K562 (cell line): Measurements from ENCODE around the gene KBTBD2. TPM values are rescaled to one million over a fixed set of nuclear protein-coding genes. Genes with fewer than 3 reads are reported as not detected.
A peak's percentile ranks its signal among the peaks of the same experiment; 100 is the strongest.

Experiments used
- ARID1B ChIP-seq: fragments of 450-650 bp; IDR thresholded peaks from 2 replicates; pipeline ENCODE4 v1.6.1; 2016; ENCODE audit warnings: antibody characterized with exemption, mild to moderate bottlenecking, inconsistent platforms
- ARID2 ChIP-seq: fragments of 450-650 bp; IDR thresholded peaks from 2 replicates; pipeline ENCODE4 v1.6.1; 2017; ENCODE audit warnings: antibody characterized with exemption, mild to moderate bottlenecking
- ESRRA ChIP-seq: fragments of 450-650 bp; IDR thresholded peaks from 2 replicates; pipeline ENCODE4 v1.6.1; 2014; ENCODE audit warnings: low read depth, mild to moderate bottlenecking, moderate library complexity, borderline replicate concordance
- JUND ChIP-seq, 2 experiments: IDR thresholded peaks; 2 replicates in 1 of 2; 3 replicates in 1 of 2; pipeline ENCODE4 v1.6.1; 2011; ENCODE audit warnings: borderline replicate concordance in 2 of 2, low read depth in 2 of 2, low read length in 2 of 2, improper control_type of control experiment in 1 of 2, missing biosample characterization in 1 of 2, missing genetic modification characterization in 1 of 2, missing genetic modification reagents in 1 of 2
- KDM1A ChIP-seq, 2 experiments: fragments of 450-650 bp; IDR thresholded peaks; 2 replicates each; pipeline ENCODE4 v1.6.1; 2016; ENCODE audit warnings: mild to moderate bottlenecking in 2 of 2
- MEIS2 ChIP-seq: fragments of 450-650 bp; IDR thresholded peaks from 2 replicates; pipeline ENCODE4 v1.6.1; 2014; ENCODE audit warnings: mild to moderate bottlenecking; ENCODE audit not compliant: partially characterized antibody
- MTA2 ChIP-seq: fragments of 450-650 bp; IDR thresholded peaks from 2 replicates; pipeline ENCODE4 v1.6.1; 2016; ENCODE audit warnings: low read depth
- MXI1 ChIP-seq: IDR thresholded peaks from 2 replicates; pipeline ENCODE4 v1.6.1; 2011; ENCODE audit warnings: low read depth, mild to moderate bottlenecking, improper control_type of control experiment, low read length
- NCOA6 ChIP-seq: fragments of 450-650 bp; IDR thresholded peaks from 2 replicates; pipeline ENCODE4 v1.6.1; 2017; ENCODE audit warnings: mild to moderate bottlenecking
- NRF1 ChIP-seq, 2 experiments: fragments of 450-650 bp; IDR thresholded peaks in 1 of 2; conservative IDR thresholded peaks in 1 of 2; 2 replicates each; pipeline ENCODE4 v1.6.1; 2014; ENCODE audit warnings: mild to moderate bottlenecking in 2 of 2
- PBX2 ChIP-seq, 2 experiments: IDR thresholded peaks in 1 of 2; conservative IDR thresholded peaks in 1 of 2; 2 replicates each; pipeline ENCODE4 v1.6.1; 2016; ENCODE audit warnings: low read depth in 2 of 2, mild to moderate bottlenecking in 1 of 2, missing compliant biosample characterization in 1 of 2, missing genetic modification characterization in 1 of 2, moderate library complexity in 1 of 2
- PKNOX1 ChIP-seq: fragments of 450-650 bp; IDR thresholded peaks from 2 replicates; pipeline ENCODE4 v1.6.1; 2016
- SIRT6 ChIP-seq: IDR thresholded peaks from one replicate; pipeline ENCODE4 v1.6.1; 2012; ENCODE audit warnings: low read depth, mild to moderate bottlenecking, control low read depth, inconsistent platforms, low read length, moderate library complexity
- SIX5 ChIP-seq, 2 experiments: IDR thresholded peaks; 2 replicates each; pipeline ENCODE4 v1.6.1; 2011; ENCODE audit warnings: low read length in 2 of 2, borderline replicate concordance in 1 of 2, low read depth in 1 of 2, mild to moderate bottlenecking in 1 of 2, moderate library complexity in 1 of 2; ENCODE audit not compliant: insufficient read depth in 1 of 2
- STAG1 ChIP-seq: sonication (generic); formaldehyde crosslinking; IDR thresholded peaks from 2 replicates; pipeline ENCODE4 v1.5.0; 2020; ENCODE audit warnings: missing genetic modification reagents, borderline replicate concordance
- TOE1 ChIP-seq, 2 experiments: fragments of 450-650 bp in 1 of 2; sonication (generic) in 1 of 2; formaldehyde crosslinking in 1 of 2; IDR thresholded peaks; 2 replicates each; pipeline versions ENCODE4 v1.7.1 to v1.8.0; 2016 to 2022; ENCODE audit warnings: borderline replicate concordance in 2 of 2, mild to moderate bottlenecking in 2 of 2, antibody characterized with exemption in 1 of 2, inconsistent platforms in 1 of 2, low read depth in 1 of 2, missing genetic modification reagents in 1 of 2, moderate library complexity in 1 of 2
- ZFP36 ChIP-seq: fragments of 150-350 bp; IDR thresholded peaks from 2 replicates; pipeline ENCODE4 v1.6.1; 2018; ENCODE audit warnings: low read length, low read depth; ENCODE audit not compliant: partially characterized antibody
- ZFX ChIP-seq: sonication (generic); formaldehyde crosslinking; IDR thresholded peaks from 2 replicates; pipeline ENCODE4 v1.8.0; 2022; ENCODE audit warnings: mild to moderate bottlenecking, missing genetic modification reagents, moderate library complexity
- polyA plus RNA-seq, 8 experiments: library from polyadenylated mRNA; depleted of rRNA in 4 of 8; stranded (reverse) in 5 of 8; unstranded in 3 of 8; fragments of >200 nt; fragmentation: Nextera tagmentation in 2 of 8; fragmentation: Illumina TruSeq in 1 of 8; extraction: Ambion mirVana in 2 of 8; extraction: Trizol in 1 of 8; gene quantifications; 2 replicates each; pipeline versions ENCODE4 v1.2.1 to v1.2.3, GENCODE V29; 2011 to 2014; ENCODE audit warnings: inconsistent platforms in 1 of 8, missing spikeins in 1 of 8
- total RNA-seq, 7 experiments: library from RNA; depleted of rRNA in 6 of 7; stranded (reverse); fragments of >200 nt in 6 of 7; fragmentation: Illumina TruSeq in 2 of 7; extraction: Trizol in 2 of 7; gene quantifications; 2 replicates each; pipeline versions ENCODE4 v1.2.1 to v1.2.3, GENCODE V29; 2011 to 2021; ENCODE audit warnings: low replicate concordance in 1 of 7

The KBTBD2 gene
- total and polyA plus RNA-seq, 9 of the 15 experiments (the other 6 are each of a cell fraction or from before 2014, with no cell fraction given): 22.8 to 62.2 (median 30.8) TPM

GRCh38 chr7:32905175-32905662, 13.7 kb upstream of the KBTBD2 start (continued):
- TF ChIP-seq NRF1 (conservative IDR thresholded peaks at IDR 0.05 in 1 of 2, IDR thresholded peaks at IDR 0.05 in 1 of 2) (peak; percentile 84 to 86), ARID2 (no peak), SIX5 (IDR thresholded peaks at IDR 0.05; ENCODE audit: borderline replicate concordance in 1 of 2, insufficient read depth in 1 of 2, low read depth in 1 of 2, low read length in 2 of 2) (peak in 1 of 2 experiments; percentile 29; a peak in 1 of 4 replicates), ZFX (CRISPR knock-in tag) (peak; percentile 24; the same call in 1 of the 2 replicates), NCOA6 (peak; percentile 79), KDM1A (IDR thresholded peaks at IDR 0.05) (peak in 1 of 2 experiments; percentile 58; a peak in 2 of 4 replicates), ESRRA (0 out of 2 replicates have a peak, but pooled peaks have one; percentile 34), JUND (IDR thresholded peaks at IDR 0.05; ENCODE audit: borderline replicate concordance, low read depth, low read length) (peak; percentile 62; the same call in 1 of the 2 replicates), JUND (tag; IDR thresholded peaks at IDR 0.05; ENCODE audit: borderline replicate concordance, low read depth, low read length) (peak; percentile 58; the same call in 2 of the 3 replicates), MTA2 (no peak), TOE1 (IDR thresholded peaks at IDR 0.05; ENCODE audit: borderline replicate concordance) (no peak), TOE1 (CRISPR knock-in tag; IDR thresholded peaks at IDR 0.05; ENCODE audit: borderline replicate concordance, low read depth) (no peak), ARID1B (peak; percentile 28; the same call in 1 of the 2 replicates), ZFP36 (peak; percentile 45), PKNOX1 (peak; percentile 70), MXI1 (peak; percentile 98), PBX2 (CRISPR knock-in tag; IDR thresholded peaks at IDR 0.05; ENCODE audit: low read depth) (no peak), PBX2 (tag; conservative IDR thresholded peaks at IDR 0.05; ENCODE audit: low read depth) (peak; percentile 38; the same call in 1 of the 2 replicates), MEIS2 (peak; percentile 83), STAG1 (CRISPR knock-in tag) (no peak), SIRT6 (no peak)
